OCI-LY7 (cell line): ENCODE measurements around the gene LTBP2. TPM values are rescaled to one million over a fixed set of nuclear protein-coding genes. Genes with fewer than 3 reads are reported as not detected.

ENCODE experiments used
- BruUV-seq: library from RNA; stranded (reverse); fragments of 400-500 nt; replicated peaks from 2 replicates; lab custom pipeline; 2021; lab: Mats Ljungman, UMichigan
- CTCF ChIA-PET: fragments of 300-600 bp; sonication (Branson Sonifier 250); formaldehyde crosslinking; loops from one replicate; lab custom pipeline; 2022; ENCODE audit warnings: antibody characterized with exemption; ENCODE audit not compliant: unreplicated experiment; lab: Charles Lee
- POLR2A ChIA-PET: fragments of 300-600 bp; sonication (Branson Sonifier 250); formaldehyde crosslinking; loops from one replicate; lab custom pipeline; 2022; ENCODE audit warnings: antibody characterized with exemption; lab: Charles Lee
- DNase-seq: peaks from one replicate; pipeline ENCODE4 v3.0.0-alpha.2; 2015; ENCODE audit warnings: low spot score
- H2AFZ ChIP-seq: fragments of 200-600 bp; sonication (generic), shearing (Covaris generic); 2 replicates; pipeline ENCODE4 v1.6.1; 2014; ENCODE audit warnings: mild to moderate bottlenecking, antibody characterized with exemption, low read length, moderate library complexity
- H3K27ac ChIP-seq: fragments of 200-600 bp; sonication (generic); 2 replicates; pipeline ENCODE4 v1.5.1; 2014; ENCODE audit warnings: mixed run types, low read depth, mild to moderate bottlenecking, moderate library complexity, low read length, inconsistent platforms; ENCODE audit not compliant: poor library complexity, severe bottlenecking
- H3K36me3 ChIP-seq: fragments of 200-600 bp; sonication (generic); 2 replicates; pipeline ENCODE4 v1.6.1; 2014; ENCODE audit warnings: mild to moderate bottlenecking, antibody characterized with exemption, low read length, moderate library complexity, mixed read lengths; ENCODE audit not compliant: insufficient read depth
- H3K4me1 ChIP-seq: fragments of 200-600 bp; sonication (generic); 2 replicates; pipeline ENCODE4 v1.5.1; 2014; ENCODE audit warnings: mild to moderate bottlenecking, low read length; ENCODE audit not compliant: insufficient read depth, poor library complexity, severe bottlenecking
- H3K4me2 ChIP-seq: fragments of 200-600 bp; sonication (generic); 2 replicates; pipeline ENCODE4 v1.6.1; 2014; ENCODE audit warnings: mild to moderate bottlenecking, low read length
- H3K4me3 ChIP-seq: fragments of 200-600 bp; sonication (generic); 2 replicates; pipeline ENCODE4 v1.5.1; 2014; ENCODE audit warnings: mild to moderate bottlenecking, low read depth, low read length; ENCODE audit not compliant: poor library complexity, severe bottlenecking
- H3K79me2 ChIP-seq: fragments of 200-600 bp; sonication (generic); 2 replicates; pipeline ENCODE4 v1.6.1; 2016; ENCODE audit warnings: low read depth, mild to moderate bottlenecking, low read length, moderate library complexity, mixed read lengths; ENCODE audit not compliant: insufficient read depth
- H3K9me2 ChIP-seq: fragments of 200-600 bp; sonication (generic); 2 replicates; pipeline ENCODE4 v1.6.1; 2016; ENCODE audit warnings: mild to moderate bottlenecking, low read length, mixed read lengths; ENCODE audit not compliant: insufficient read depth
- H3K9me3 ChIP-seq: fragments of 200-600 bp; sonication (generic); 2 replicates; pipeline ENCODE4 v1.6.1; 2014; ENCODE audit warnings: mild to moderate bottlenecking, mixed run types, low read length, mixed read lengths
- H4K20me1 ChIP-seq: fragments of 200-600 bp; sonication (generic); 2 replicates; pipeline ENCODE4 v1.6.1; 2014; ENCODE audit warnings: mild to moderate bottlenecking, antibody characterized with exemption, low read length, moderate library complexity, mixed read lengths; ENCODE audit not compliant: insufficient read depth
- EZH2phosphoT487 ChIP-seq: fragments of 200-600 bp; sonication (generic); IDR thresholded peaks from 2 replicates; pipeline ENCODE4 v1.6.1; 2018; ENCODE audit warnings: low read depth, borderline replicate concordance, mild to moderate bottlenecking, mixed run types, antibody characterized with exemption, low read length, moderate library complexity, mixed read lengths
- intact Hi-C: fragments of 100-400 bp; cut with micrococcal nuclease; formaldehyde crosslinking; loops from one replicate; pipeline ENCODE4 v1.10.0; 2022; ENCODE audit not compliant: unreplicated experiment
- total RNA-seq, 2 experiments: library from RNA; depleted of rRNA in 1 of 2; stranded (reverse); fragments of >200 nt in 1 of 2; shearing (Covaris generic) in 1 of 2; gene quantifications; 2 replicates each; pipeline ENCODE4 v1.2.3, GENCODE V29; 2014 to 2022
- TF ChIP-seq, protein P1 (sequence below): fragments of 200-600 bp; sonication (generic); conservative IDR thresholded peaks from 2 replicates; pipeline ENCODE4 v1.5.1; 2014; ENCODE audit warnings: mild to moderate bottlenecking, antibody characterized with exemption, low read length, moderate library complexity, mixed read lengths

LTBP2 gene
- total RNA-seq, 2 experiments from 2014 or later: 0.15 to 0.25 TPM

DNA sequence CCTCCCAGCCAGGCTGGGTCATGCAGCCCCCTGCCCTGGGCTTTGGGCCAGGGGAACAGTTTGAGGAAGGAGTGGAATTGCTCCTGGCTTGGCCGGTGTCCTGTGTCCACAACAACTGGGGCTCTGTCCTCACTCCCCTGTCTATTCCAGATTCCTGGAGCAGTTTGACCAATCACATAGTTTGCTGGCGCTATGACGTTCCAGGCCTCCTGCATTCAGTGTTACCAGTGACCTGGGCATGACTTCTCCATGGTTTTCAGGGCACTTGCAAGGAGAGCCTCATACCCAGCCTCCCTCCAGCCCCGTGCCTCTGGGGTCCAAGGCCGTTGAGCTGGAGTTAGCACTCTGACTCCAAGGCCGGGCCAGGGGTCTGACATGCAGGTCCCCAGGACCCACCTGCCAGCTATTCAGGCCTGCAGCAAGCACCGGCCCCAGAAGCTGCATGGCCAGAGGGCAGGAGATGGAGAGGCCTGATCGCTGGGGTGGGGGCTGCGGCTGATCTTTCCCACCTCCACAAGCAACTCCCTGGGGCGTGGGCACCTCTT is 84.2 kb downstream of the LTBP2 start:
- no peak overlapping the region for H3K4me3 ChIP-seq
- TF ChIP-seq EZH2phosphoT487: no peak
- TF ChIP-seq, protein P1, sequence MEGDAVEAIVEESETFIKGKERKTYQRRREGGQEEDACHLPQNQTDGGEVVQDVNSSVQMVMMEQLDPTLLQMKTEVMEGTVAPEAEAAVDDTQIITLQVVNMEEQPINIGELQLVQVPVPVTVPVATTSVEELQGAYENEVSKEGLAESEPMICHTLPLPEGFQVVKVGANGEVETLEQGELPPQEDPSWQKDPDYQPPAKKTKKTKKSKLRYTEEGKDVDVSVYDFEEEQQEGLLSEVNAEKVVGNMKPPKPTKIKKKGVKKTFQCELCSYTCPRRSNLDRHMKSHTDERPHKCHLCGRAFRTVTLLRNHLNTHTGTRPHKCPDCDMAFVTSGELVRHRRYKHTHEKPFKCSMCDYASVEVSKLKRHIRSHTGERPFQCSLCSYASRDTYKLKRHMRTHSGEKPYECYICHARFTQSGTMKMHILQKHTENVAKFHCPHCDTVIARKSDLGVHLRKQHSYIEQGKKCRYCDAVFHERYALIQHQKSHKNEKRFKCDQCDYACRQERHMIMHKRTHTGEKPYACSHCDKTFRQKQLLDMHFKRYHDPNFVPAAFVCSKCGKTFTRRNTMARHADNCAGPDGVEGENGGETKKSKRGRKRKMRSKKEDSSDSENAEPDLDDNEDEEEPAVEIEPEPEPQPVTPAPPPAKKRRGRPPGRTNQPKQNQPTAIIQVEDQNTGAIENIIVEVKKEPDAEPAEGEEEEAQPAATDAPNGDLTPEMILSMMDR: no peak
- CTCF ChIA-PET: no interaction called here
- intact Hi-C loops: no loop called here
- H3K36me3 ChIP-seq: no peaks in the 10 kb centered on the region
- peaks cover 21% of the 10 kb centered on the region for H3K4me1 ChIP-seq
- H4K20me1 ChIP-seq: no peaks in the 10 kb centered on the region
- DNase-seq: no peak
- no peaks in the 10 kb centered on the region for H3K79me2 ChIP-seq
- no peaks in the 10 kb centered on the region for H3K9me2 ChIP-seq
- no peak overlapping the region for H3K4me2 ChIP-seq
- POLR2A ChIA-PET: interaction anchor here (0.6 kb wide), 1 partner anchor 185 kb away, joined by 3 read pairs; no protein-coding TSS in a partner anchor
- H2AFZ ChIP-seq: no peak overlapping the region
- H3K27ac ChIP-seq: no peak overlapping the region
- H3K9me3 ChIP-seq: no peaks in the 10 kb centered on the region
- no TSS peak for BruUV-seq

DNA sequence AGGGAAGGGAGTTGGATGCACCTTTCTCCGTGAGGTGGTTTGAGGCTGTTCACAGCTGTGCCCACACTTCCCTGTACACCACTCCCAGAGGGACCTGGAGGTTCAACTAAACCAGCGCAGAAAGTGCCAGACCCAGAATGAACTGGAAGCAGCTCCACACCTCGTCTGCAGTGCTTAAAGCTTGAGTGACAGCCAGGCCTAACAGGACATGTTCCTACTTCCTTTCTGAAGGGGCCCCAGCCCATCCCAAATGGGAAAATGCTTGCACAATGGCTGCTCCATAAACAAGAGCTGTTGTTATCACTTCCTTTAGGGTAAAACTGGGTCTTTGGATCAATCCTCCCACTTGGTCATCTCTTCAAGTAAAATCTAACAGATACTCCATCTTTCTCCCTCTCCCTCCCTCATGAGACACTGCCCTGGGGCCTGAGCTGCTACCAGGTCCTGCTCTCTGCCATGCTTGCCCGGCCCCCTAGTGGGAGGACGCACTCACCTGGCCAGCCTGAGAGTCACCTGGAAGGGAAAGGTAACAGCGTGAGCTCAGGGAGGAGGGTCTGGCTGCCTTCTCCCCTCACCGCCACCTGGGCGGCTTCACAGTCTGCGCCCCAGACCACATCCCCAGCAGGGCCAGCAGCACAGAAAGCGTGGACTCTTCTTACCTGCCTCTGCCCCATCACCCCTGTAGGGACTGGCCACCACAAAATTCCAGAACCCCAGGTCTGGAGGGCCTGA is 85.0 kb downstream of the LTBP2 start:
- no peak overlapping the region for H3K4me3 ChIP-seq
- no peaks in the 10 kb centered on the region for H3K36me3 ChIP-seq
- BruUV-seq: no TSS peak
- TF ChIP-seq, protein P1: no peak
- no peak for TF ChIP-seq EZH2phosphoT487
- no peaks in the 10 kb centered on the region for H4K20me1 ChIP-seq
- H3K27ac ChIP-seq: no peak overlapping the region
- H3K9me3 ChIP-seq: no peaks in the 10 kb centered on the region
- ChIA-PET CTCF (no interaction called here), POLR2A (interaction anchor here (0.6 to 1.3 kb wide), 3 partner anchors 34 to 184 kb away, joined by 3 read pairs; no protein-coding TSS in a partner anchor)
- H2AFZ ChIP-seq: no peak overlapping the region
- no peaks in the 10 kb centered on the region for H3K9me2 ChIP-seq
- intact Hi-C loops: no loop called here
- no peak for DNase-seq
- no peaks in the 10 kb centered on the region for H3K79me2 ChIP-seq
- H3K4me2 ChIP-seq: no peak overlapping the region
- H3K4me1 ChIP-seq: peaks cover 21% of the 10 kb centered on the region

DNA sequence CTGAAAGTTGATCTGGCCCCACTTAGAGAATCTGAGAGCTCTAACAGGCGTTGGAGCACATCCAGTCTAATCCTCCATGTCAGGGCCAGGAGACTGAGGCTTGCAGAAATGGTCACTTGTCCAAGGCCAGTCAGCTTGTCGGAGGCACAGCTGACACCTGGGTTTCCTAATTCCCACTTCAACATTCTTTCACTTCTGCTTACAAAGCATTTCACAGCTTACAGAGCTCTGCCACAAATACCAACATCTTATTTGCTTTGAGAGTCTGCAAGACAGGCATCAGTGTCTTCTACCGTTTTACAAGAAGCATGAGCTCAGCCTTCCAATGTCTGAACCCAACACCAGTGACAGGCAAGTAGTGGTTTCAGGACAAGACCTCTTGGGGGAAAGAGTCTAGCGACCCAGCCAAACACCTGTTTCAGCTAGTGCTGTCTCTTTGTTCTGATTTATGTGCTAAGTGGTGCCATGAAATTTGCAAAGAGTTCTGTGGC is 86.6 kb downstream of the LTBP2 start:
- Histone ChIP-seq H4K20me1 (no peaks in the 10 kb centered on the region), H3K36me3 (no peaks in the 10 kb centered on the region), H3K4me2 (peak overlapping the region; percentile 40), H3K9me2 (no peaks in the 10 kb centered on the region), H3K4me3 (no peak overlapping the region), H3K4me1 (peaks cover 21% of the 10 kb centered on the region), H3K79me2 (no peaks in the 10 kb centered on the region), H3K27ac (peak overlapping the region; percentile 49), H2AFZ (no peak overlapping the region), H3K9me3 (no peaks in the 10 kb centered on the region)
- no peak for TF ChIP-seq EZH2phosphoT487
- TF ChIP-seq, protein P1: no peak
- ChIA-PET POLR2A (interaction anchor here (0.5 to 1.5 kb wide), 7 partner anchors 9 to 200 kb away, joined by 3 to 6 read pairs (median 3); no protein-coding TSS in a partner anchor), CTCF (interaction anchor here (0.9 to 1.4 kb wide), 2 partner anchors 25 to 59 kb away, joined by 3 to 4 read pairs; no protein-coding TSS in a partner anchor)
- BruUV-seq: no TSS peak
- intact Hi-C loops: no loop called here
- DNase-seq: peak; percentile 65
